ENCODE measurements around the gene TMEM126B. TPM values are rescaled to one million over a fixed set of nuclear protein-coding genes. Genes with fewer than 3 reads are reported as not detected.
A peak's percentile ranks its signal among the peaks of the same experiment; 100 is the strongest.

TMEM126B gene
- total and polyA plus RNA-seq, 12 donors = 44.3 to 137 (median 53.3) TPM

DNA sequence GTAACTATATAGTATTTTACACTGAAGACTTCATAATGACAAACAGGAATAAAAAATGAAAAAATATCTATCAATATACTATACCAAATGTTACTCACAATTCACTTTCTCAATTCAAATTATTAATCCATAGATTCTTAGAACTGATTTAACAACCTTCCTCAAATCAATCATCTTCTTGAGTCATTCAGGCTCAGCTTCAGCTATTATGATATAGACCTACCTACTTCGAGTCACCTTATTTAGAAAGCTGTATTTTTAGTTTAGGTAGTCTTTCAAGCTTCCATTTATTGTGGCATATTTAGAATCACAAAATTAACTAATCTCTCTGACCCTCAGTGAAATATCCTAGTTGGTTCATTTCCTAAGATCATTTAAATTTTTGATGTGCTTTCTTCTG, 28.4 kb downstream of the TMEM126B start:
- no peaks in the 10 kb centered on the region for H3K9me3 ChIP-seq
- WGBS, 2 donors = 90% methylated on average over 1 of the region's 1 CpG
- DNase-seq (no peak), ATAC-seq (no peak)
- TF ChIP-seq, protein P1, sequence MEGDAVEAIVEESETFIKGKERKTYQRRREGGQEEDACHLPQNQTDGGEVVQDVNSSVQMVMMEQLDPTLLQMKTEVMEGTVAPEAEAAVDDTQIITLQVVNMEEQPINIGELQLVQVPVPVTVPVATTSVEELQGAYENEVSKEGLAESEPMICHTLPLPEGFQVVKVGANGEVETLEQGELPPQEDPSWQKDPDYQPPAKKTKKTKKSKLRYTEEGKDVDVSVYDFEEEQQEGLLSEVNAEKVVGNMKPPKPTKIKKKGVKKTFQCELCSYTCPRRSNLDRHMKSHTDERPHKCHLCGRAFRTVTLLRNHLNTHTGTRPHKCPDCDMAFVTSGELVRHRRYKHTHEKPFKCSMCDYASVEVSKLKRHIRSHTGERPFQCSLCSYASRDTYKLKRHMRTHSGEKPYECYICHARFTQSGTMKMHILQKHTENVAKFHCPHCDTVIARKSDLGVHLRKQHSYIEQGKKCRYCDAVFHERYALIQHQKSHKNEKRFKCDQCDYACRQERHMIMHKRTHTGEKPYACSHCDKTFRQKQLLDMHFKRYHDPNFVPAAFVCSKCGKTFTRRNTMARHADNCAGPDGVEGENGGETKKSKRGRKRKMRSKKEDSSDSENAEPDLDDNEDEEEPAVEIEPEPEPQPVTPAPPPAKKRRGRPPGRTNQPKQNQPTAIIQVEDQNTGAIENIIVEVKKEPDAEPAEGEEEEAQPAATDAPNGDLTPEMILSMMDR (IDR thresholded peaks at IDR 0.05) = no peak
- peaks cover 0 to 100% (median 29%) of the 10 kb centered on the region in 9 donors for H3K36me3 ChIP-seq
- H3K4me3 ChIP-seq = no peak overlapping the region
- H3K27me3 ChIP-seq = no peaks in the 10 kb centered on the region
- H3K4me1 ChIP-seq = peaks cover 0 to 54% (median 44%) of the 10 kb centered on the region in 9 donors
- intact Hi-C loops (cut with DNase I) = no loop called here
- no peak overlapping the region for H3K27ac ChIP-seq

DNA sequence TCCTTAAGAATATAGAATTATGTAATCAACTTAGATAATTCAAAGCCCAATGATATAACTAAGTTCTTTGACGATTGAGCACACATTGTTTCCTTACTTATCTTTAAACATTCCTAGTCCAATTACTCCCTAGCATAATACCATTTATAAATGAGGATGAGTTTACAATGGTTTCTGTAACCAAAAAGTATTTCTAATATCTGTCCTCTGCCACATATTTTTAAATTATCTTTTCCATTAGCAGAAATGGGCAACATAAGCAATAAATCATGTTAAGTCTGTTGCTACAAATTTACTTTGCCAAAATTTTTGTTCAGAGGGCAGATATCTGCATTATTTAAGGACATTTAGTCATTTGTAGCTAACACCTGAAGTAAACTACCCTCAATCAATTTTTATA, 29.8 kb downstream of the TMEM126B start:
- DNase-seq (no peak), ATAC-seq (no peak)
- Histone ChIP-seq H3K27me3 (no peaks in the 10 kb centered on the region), H3K9me3 (no peaks in the 10 kb centered on the region), H3K36me3 (peaks cover 0 to 100% (median 29%) of the 10 kb centered on the region in 9 donors), H3K4me1 (peaks cover 4 to 62% (median 56%) of the 10 kb centered on the region in 9 donors), H3K4me3 (no peak overlapping the region), H3K27ac (no peak overlapping the region)
- intact Hi-C loops (cut with DNase I) = no loop called here
- WGBS, 2 donors = 11 to 18% methylated on average over 1 of the region's 1 CpG
- TF ChIP-seq, protein P1 (IDR thresholded peaks at IDR 0.05) = no peak

DNA sequence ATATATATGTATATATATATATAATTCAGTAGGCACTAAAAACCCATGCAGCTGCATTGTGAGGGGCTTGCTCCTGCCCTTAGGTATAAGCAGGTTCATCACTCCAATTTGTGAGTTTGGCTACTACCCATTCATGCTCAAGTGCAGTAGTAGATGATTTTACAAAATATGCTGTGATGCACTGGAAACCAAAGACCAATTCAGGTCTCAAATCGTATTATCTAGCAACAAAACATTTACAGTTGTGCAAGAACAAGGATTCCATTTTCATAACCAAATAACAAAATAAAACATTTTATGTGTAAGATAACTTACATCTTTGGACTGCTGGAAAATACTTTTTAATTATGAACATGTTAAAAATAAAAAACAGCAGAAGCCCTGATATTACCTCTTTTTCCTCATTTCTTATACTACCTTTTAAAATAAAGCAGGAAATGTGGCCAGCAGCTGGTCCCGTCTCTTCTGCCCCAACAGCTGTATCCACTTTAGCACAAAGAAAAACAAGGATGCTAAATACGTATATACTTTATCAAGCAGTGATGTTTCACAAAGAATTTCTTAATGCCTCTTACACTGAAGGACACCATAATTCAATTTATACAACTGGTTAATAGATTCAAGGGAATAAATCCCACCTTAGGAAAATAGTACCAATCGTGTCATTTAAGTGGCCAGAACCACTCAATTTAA, 33.7 kb downstream of the TMEM126B start:
- ATAC-seq (no peak), DNase-seq (no peak)
- Histone ChIP-seq H3K9me3 (no peaks in the 10 kb centered on the region), H3K36me3 (peaks cover 0 to 60% (median 16%) of the 10 kb centered on the region in 9 donors), H3K27me3 (no peaks in the 10 kb centered on the region), H3K4me1 (peaks cover 4 to 71% (median 59%) of the 10 kb centered on the region in 9 donors), H3K27ac (peak overlapping the region in 3 of 10 donors; percentile 7 to 99 (median 98)), H3K4me3 (peak overlapping the region in 9 of 10 donors; percentile 64 to 98 (median 91))
- intact Hi-C loops (cut with DNase I) = loop anchor here in 2 of 10 donors (2.0 to 5.0 kb wide), 2 partner anchors 13 to 35 kb away; partner anchors contain the start of genes DLG2 (in 1 of the 2) and TMEM126B (in 1 of the 2)
- WGBS, 2 donors = 6 to 10% methylated on average over 4 of the region's 4 CpGs
- TF ChIP-seq, protein P1 (IDR thresholded peaks at IDR 0.05) = no peak

DNA sequence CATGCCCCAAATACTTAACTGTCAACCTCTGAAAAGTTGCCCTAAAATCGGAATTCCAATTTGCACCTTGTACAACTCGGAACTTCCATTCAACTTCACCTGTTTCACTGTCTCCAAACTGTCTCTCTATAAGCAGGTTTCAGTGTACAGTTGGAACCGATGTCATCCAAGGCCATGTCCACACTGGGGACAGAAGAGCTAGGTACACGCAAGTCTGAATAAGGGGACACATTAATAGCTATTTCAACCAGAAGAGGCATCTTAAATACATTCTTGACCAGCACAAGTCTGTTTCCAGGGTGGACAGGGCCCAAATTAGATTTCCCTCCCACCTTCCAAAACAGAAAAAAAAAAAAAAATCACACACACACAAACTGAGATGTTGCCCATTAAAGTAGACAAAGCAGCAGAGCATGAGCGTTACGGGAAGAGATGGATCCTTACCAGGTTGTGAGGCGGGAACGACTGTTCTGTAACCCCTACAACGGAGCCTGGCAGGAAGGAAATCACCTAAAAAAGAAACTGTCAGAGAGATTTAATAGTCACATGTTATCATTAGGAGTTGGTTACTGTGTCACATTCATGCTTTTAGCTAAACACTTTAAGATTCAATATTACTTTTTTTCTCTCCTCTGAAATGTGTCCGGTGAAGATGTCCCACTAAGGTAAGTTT, 34.8 kb downstream of the TMEM126B start:
- 2% methylated on average over 10 of the region's 10 CpGs for WGBS, 2 donors
- peak overlapping the region; percentile 64 to 98 (median 88) for H3K4me3 ChIP-seq
- ATAC-seq (no peak), DNase-seq (no peak)
- no peaks in the 10 kb centered on the region for H3K9me3 ChIP-seq
- peaks cover 0 to 49% (median 14%) of the 10 kb centered on the region in 9 donors for H3K36me3 ChIP-seq
- peaks cover 4 to 61% (median 54%) of the 10 kb centered on the region in 9 donors for H3K4me1 ChIP-seq
- TF ChIP-seq, protein P1 (IDR thresholded peaks at IDR 0.05) = no peak
- intact Hi-C loops (cut with DNase I) = loop anchor here in 2 of 10 donors (2.0 to 5.0 kb wide), 2 partner anchors 14 to 36 kb away; partner anchors contain the start of genes DLG2 (in 1 of the 2) and TMEM126B (in 1 of the 2)
- no peaks in the 10 kb centered on the region for H3K27me3 ChIP-seq
- H3K27ac ChIP-seq = peak overlapping the region in 9 of 10 donors; percentile 51 to 100 (median 98)
